GM21447 (cell line): ENCODE measurements around the gene MALSU1.

Experiments used
- ATAC-seq: cut with Tn5 transposase; IDR thresholded peaks from one replicate; pipeline ENCODE4 v1.9.1; 2021; ENCODE audit not compliant: unreplicated experiment

The MALSU1 gene

GRCh38 chr7:23335136-23335535, 36.0 kb downstream of the MALSU1 start:
- no peak for ATAC-seq

GRCh38 chr7:23335621-23336020, 36.5 kb downstream of the MALSU1 start:
- no peak for ATAC-seq

- ATAC-seq, result no peak
These were observed 36.9 kb downstream of the MALSU1 start for GRCh38 chr7:23336086-23336485.

- ATAC-seq, result no peak
These were observed 37.7 kb downstream of the MALSU1 start for GRCh38 chr7:23336799-23337283.

GRCh38 chr7:23337374-23337773, 38.2 kb downstream of the MALSU1 start:
- no peak for ATAC-seq

- ATAC-seq, result no peak
These were observed 39.3 kb downstream of the MALSU1 start for GRCh38 chr7:23338439-23338838.

- no peak for ATAC-seq
These were observed 39.7 kb downstream of the MALSU1 start for GRCh38 chr7:23338863-23339262.

- no peak for ATAC-seq
These were observed 42.9 kb downstream of the MALSU1 start for GRCh38 chr7:23341846-23342598.

GRCh38 chr7:23343102-23343501, 44.0 kb downstream of the MALSU1 start:
- ATAC-seq, result no peak

- ATAC-seq, result no peak
These were observed 44.8 kb downstream of the MALSU1 start for GRCh38 chr7:23343806-23344475.

GRCh38 chr7:23345601-23346000, 46.5 kb downstream of the MALSU1 start:
- ATAC-seq, result no peak

- ATAC-seq, result no peak
These were observed 47.2 kb downstream of the MALSU1 start for GRCh38 chr7:23346316-23346715.

- ATAC-seq, result no peak
These were observed 48.0 kb downstream of the MALSU1 start for GRCh38 chr7:23347033-23347681.

GRCh38 chr7:23347682-23348180, 48.6 kb downstream of the MALSU1 start:
- ATAC-seq, result no peak

GRCh38 chr7:23349484-23350157, 50.5 kb downstream of the MALSU1 start:
- no peak for ATAC-seq

- ATAC-seq, result no peak
These were observed 51.3 kb downstream of the MALSU1 start for GRCh38 chr7:23350466-23350865.

- no peak for ATAC-seq
These were observed 54.0 kb downstream of the MALSU1 start for GRCh38 chr7:23353172-23353571.

GRCh38 chr7:23356168-23356567, 57.0 kb downstream of the MALSU1 start:
- ATAC-seq, result no peak

GRCh38 chr7:23356726-23357125, 57.6 kb downstream of the MALSU1 start:
- no peak for ATAC-seq

GRCh38 chr7:23357190-23358093, 58.3 kb downstream of the MALSU1 start:
- no peak for ATAC-seq
